K562 (cell line): ENCODE data around the gene PSMD11. TPM values are rescaled to one million over a fixed set of nuclear protein-coding genes. Genes with fewer than 3 reads are reported as not detected.

ENCODE experiments used
- SNIP1 ChIP-seq: fragments of 450-650 bp; IDR thresholded peaks from 2 replicates; pipeline ENCODE4 v1.7.1; 2017; ENCODE audit warnings: low read depth, mild to moderate bottlenecking
- YBX1 ChIP-seq: fragments of 450-650 bp; IDR thresholded peaks from 2 replicates; pipeline ENCODE4 v1.7.1; 2016; ENCODE audit warnings: mild to moderate bottlenecking
- polyA plus RNA-seq, 8 experiments: library from polyadenylated mRNA; depleted of rRNA in 4 of 8; stranded (reverse) in 5 of 8; unstranded in 3 of 8; fragments of >200 nt; fragmentation: Nextera tagmentation in 2 of 8; fragmentation: Illumina TruSeq in 1 of 8; extraction: Ambion mirVana in 2 of 8; extraction: Trizol in 1 of 8; gene quantifications; 2 replicates each; pipeline versions ENCODE4 v1.2.1 to v1.2.3, GENCODE V29; 2011 to 2014; ENCODE audit warnings: inconsistent platforms in 1 of 8, missing spikeins in 1 of 8
- total RNA-seq, 7 experiments: library from RNA; depleted of rRNA in 6 of 7; stranded (reverse); fragments of >200 nt in 6 of 7; fragmentation: Illumina TruSeq in 2 of 7; extraction: Trizol in 2 of 7; gene quantifications; 2 replicates each; pipeline versions ENCODE4 v1.2.1 to v1.2.3, GENCODE V29; 2011 to 2021; ENCODE audit warnings: low replicate concordance in 1 of 7
- TF ChIP-seq, protein P1 (sequence below), 2 experiments: fragments of 450-650 bp; IDR thresholded peaks; 2 replicates each; pipeline ENCODE4 v1.6.1; 2016; ENCODE audit warnings: mild to moderate bottlenecking in 2 of 2, borderline replicate concordance in 1 of 2, low read depth in 1 of 2, moderate library complexity in 1 of 2

Gene PSMD11
- total and polyA plus RNA-seq, 9 of the 15 experiments (the other 6 are each of a cell fraction or from before 2014, with no cell fraction given) = 104 to 378 (median 158) TPM

DNA sequence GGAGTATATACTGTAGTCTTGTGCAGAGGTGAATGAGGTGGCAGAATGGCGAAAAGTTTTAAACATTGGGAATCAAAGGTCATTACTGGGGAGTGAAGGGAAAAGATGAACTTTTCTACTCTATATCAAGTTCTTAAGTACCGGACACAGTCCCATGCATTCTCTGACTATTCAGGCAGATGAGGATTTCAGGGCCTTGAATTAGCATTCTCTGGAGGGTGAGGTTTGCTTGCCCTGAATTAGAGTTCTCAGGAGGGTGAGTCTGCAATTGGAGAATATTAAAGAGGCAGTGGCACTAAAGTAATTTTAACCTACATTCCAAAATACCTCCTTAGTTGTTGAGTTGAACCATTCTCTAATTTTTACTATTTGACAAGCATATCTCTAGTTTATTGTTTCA is 9.1 kb downstream of the PSMD11 start (continued):
- TF ChIP-seq, protein P1, sequence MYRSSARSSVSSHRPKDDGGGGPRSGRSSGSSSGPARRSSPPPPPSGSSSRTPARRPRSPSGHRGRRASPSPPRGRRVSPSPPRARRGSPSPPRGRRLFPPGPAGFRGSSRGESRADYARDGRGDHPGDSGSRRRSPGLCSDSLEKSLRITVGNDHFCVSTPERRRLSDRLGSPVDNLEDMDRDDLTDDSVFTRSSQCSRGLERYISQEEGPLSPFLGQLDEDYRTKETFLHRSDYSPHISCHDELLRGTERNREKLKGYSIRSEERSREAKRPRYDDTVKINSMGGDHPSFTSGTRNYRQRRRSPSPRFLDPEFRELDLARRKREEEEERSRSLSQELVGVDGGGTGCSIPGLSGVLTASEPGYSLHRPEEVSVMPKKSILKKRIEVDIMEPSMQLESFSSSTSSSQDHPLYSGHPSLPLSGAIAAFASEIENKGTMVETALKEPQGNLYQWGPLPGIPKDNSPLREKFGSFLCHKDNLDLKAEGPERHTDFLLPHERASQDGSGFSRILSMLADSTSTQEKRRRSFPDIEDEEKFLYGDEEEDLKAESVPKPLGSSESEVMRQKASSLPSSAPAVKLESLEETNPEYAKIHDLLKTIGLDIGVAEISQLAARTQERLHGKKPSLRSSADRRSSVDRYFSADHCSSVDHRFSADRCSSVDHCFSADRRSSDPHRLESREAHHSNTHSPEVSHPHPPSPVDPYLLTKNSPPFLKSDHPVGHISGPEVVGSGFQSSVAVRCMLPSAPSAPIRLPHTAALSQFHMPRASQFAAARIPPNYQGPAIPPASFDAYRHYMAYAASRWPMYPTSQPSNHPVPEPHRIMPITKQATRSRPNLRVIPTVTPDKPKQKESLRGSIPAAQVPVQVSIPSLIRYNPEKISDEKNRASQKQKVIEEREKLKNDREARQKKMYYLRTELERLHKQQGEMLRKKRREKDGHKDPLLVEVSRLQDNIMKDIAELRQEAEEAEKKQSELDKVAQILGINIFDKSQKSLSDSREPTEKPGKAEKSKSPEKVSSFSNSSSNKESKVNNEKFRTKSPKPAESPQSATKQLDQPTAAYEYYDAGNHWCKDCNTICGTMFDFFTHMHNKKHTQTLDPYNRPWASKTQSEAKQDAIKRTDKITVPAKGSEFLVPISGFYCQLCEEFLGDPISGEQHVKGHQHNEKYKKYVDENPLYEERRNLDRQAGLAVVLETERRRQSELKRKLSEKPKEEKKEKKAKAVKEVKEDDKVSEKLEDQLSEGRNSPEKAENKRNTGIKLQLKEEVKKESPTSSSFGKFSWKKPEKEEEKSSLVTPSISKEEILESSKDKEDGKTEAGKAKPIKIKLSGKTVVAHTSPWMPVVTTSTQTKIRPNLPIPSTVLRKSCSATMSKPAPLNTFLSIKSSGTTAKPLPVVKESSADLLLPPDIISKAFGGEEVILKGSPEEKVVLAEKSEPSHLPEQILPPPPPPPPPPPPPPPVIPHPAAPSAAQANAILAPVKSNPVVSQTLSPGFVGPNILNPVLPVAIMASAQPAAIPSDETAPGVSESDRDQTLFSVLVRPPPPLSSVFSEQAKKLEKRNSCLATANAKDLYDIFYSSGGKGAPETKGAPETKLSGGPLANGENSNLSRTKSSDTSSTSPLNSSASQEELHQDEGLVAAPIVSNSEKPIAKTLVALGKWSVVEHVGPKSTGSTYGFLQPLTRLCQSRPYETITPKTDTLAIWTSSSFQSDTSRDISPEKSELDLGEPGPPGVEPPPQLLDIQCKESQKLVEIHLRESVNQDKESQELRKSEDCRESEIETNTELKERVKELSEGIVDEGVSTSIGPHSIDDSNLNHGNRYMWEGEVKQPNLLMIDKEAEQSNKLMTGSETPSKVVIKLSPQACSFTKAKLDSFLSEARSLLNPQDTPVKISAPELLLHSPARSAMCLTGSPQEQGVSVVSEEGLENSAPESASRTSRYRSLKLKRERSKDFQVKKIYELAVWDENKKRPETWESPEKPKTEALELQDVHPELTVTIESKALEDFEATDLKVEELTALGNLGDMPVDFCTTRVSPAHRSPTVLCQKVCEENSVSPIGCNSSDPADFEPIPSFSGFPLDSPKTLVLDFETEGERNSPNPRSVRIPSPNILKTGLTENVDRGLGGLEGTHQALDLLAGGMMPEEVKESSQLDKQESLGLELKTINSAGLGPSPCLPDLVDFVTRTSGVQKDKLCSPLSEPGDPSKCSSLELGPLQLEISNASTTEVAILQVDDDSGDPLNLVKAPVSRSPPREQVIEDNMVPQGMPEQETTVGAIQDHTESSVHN (IDR thresholded peaks at IDR 0.05; ENCODE audit: borderline replicate concordance in 1 of 2, low read depth in 1 of 2) = no peak
- no peak for TF ChIP-seq SNIP1
- no peak for TF ChIP-seq YBX1
